Measurements from ENCODE around the gene ANKLE2. TPM values are rescaled to one million over a fixed set of nuclear protein-coding genes. Genes with fewer than 3 reads are reported as not detected.

The ANKLE2 gene
- polyA plus RNA-seq, 1 of the 3 experiments (the other 2 are of a cell fraction) = 55.1 TPM

- Histone ChIP-seq H3K4me3 (ENCODE audit: low read depth in 2 of 2, low read length in 1 of 2) (no peak overlapping the region), H3K9me2 (no peaks in the 10 kb centered on the region), H2AFZ (ENCODE audit: low read depth) (no peak overlapping the region), H3K9me3 (no peaks in the 10 kb centered on the region), H3K9ac (no peak overlapping the region), H3K27ac (ENCODE audit: low read depth in 2 of 2, low read length in 1 of 2) (no peak overlapping the region), H3F3A (replicated peaks; ENCODE audit: insufficient read depth) (peaks cover 53% of the 10 kb centered on the region), H3K27me3 (ENCODE audit: insufficient read depth) (no peaks in the 10 kb centered on the region), H3K4me1 (ENCODE audit: control insufficient read depth in 1 of 2, insufficient read depth in 2 of 2, low read depth in 1 of 2, low read length in 1 of 2) (peaks cover 2 to 5% of the 10 kb centered on the region in 2 experiments; a peak in 2 of 4 replicates), H3K4me2 (no peak overlapping the region), H3K79me2 (ENCODE audit: insufficient read depth) (peaks cover 5% of the 10 kb centered on the region; the same call in 1 of the 2 replicates), H4K20me1 (ENCODE audit: insufficient read depth) (peaks cover 9% of the 10 kb centered on the region; the same call in 1 of the 2 replicates), H3K36me3 (replicated peaks in 1 of 2; ENCODE audit: control insufficient read depth in 1 of 2, insufficient read depth in 2 of 2, low read length in 1 of 2) (peaks cover 31 to 61% of the 10 kb centered on the region in 2 experiments)
- 96% methylated on average over 12 of the region's 15 CpGs for WGBS (ENCODE audit: low lambda C conversion rate)
- CTCF ChIA-PET = interaction anchor here (1.8 kb wide), 1 partner anchor 9 kb away, joined by 6 read pairs; no protein-coding TSS in a partner anchor
- no peak for DNase-seq
- POLR2A ChIA-PET = no interaction called here
- TF ChIP-seq REST (IDR thresholded peaks at IDR 0.05; ENCODE audit: low read depth, low read length) (no peak), GABPA (IDR thresholded peaks at IDR 0.05; ENCODE audit: low read depth) (no peak), ELF1 (IDR thresholded peaks at IDR 0.05) (no peak), RCOR1 (IDR thresholded peaks at IDR 0.05; ENCODE audit: low read length) (no peak), USF2 (IDR thresholded peaks at IDR 0.05; ENCODE audit: borderline replicate concordance, low read depth, low read length) (no peak), PBX3 (IDR thresholded peaks at IDR 0.05) (no peak), MXI1 (IDR thresholded peaks at IDR 0.05; ENCODE audit: low read depth, low read length) (no peak), TAF1 (IDR thresholded peaks at IDR 0.05; ENCODE audit: borderline replicate concordance, low read depth, low read length) (no peak), JUND (IDR thresholded peaks at IDR 0.05) (no peak), USF1 (IDR thresholded peaks at IDR 0.05; ENCODE audit: borderline replicate concordance, low read depth) (no peak), ZBTB33 (IDR thresholded peaks at IDR 0.05; ENCODE audit: borderline replicate concordance, low read depth) (no peak), CTCF (IDR thresholded peaks at IDR 0.05) (no peak), FOXJ3 (CRISPR knock-in tag; IDR thresholded peaks at IDR 0.05) (no peak), NFIC (IDR thresholded peaks at IDR 0.05; ENCODE audit: borderline replicate concordance) (no peak), SMC3 (IDR thresholded peaks at IDR 0.05; ENCODE audit: low read depth, low read length) (no peak), FOSL2 (IDR thresholded peaks at IDR 0.05; ENCODE audit: borderline replicate concordance, low read depth) (no peak)
Observed at GRCh38 chr12:132771126-132771838, 9.7 kb upstream of the ANKLE2 start.

All from SK-N-SH (cell line).